ENCODE data around the gene IGF2BP3. TPM values are rescaled to one million over a fixed set of nuclear protein-coding genes. Genes with fewer than 3 reads are reported as not detected.

The IGF2BP3 gene
- total RNA-seq, 1 experiment from 2014 or later, result 63.3 TPM

GRCh38 chr7:23472556-23472955 lies 2.3 kb upstream of the IGF2BP3 start:
- no peak for DNase-seq (ENCODE audit: low read depth)

DNA sequence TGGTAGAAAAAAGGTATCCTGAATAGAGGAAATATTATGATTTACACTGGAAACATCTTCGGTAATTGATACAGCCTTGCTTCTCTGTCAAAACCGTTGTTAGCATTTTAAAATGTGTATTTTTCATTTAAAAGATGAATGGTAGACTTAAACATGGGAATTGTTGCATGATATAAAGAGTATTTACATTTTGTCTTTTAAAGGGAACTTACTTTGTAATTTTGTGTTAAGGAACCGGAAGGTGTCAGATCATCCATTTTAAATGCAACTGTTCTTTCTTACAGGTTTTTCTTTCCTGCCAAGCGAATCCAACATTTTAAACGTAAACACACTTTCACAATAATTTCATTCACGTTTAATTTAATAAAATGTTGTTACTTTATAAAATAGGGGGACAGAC lies 1.8 kb upstream of the IGF2BP3 start:
- DNase-seq (ENCODE audit: low read depth), result no peak

DNA sequence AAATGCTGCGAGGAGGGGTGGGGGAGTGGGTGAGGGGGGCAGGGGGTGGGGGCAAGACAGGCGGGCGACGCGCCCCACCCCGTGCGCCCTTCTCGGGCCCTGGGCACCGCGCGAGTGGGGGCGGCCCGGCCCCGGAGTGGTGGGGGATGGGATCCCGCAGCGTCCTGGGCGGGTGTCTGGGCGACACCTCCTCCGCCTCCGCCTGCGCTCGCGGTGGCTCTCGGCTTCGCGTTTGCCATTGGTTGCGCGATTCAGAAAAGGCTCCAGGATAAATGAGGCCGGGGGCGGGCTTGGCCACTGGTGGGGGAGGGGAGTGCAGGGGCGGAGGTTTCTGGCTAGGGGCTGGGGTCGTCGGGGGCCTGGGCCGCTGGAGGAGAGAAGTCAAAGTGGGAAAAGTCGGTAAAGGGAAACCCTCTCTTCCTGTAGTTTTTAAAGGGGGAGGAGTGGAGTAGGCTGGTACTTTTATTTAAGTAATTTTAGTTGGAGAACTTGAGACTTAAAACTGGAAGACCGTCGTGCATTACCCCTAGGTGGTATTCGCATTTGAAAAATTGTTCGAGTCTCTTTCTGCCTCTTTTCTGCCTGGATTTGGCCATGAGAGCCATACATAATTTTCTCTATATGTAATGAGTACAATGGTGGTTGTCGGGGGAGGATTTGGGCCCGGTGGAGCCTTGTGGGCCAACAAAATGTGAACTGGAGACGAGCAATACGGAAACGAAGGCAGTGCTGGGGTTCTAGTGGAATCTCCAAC lies 992 bp upstream of the IGF2BP3 start:
- DNase-seq (ENCODE audit: low read depth), result peak; percentile 78

GRCh38 chr7:23469961-23470250 lies 385 bp downstream of the IGF2BP3 start:
- no peak for DNase-seq (ENCODE audit: low read depth)

GRCh38 chr7:23469150-23469960 lies 936 bp downstream of the IGF2BP3 start:
- DNase-seq (ENCODE audit: low read depth), result peak; percentile 47

GRCh38 chr7:23468526-23469149 lies 1.7 kb downstream of the IGF2BP3 start:
- DNase-seq (ENCODE audit: low read depth), result peak; percentile 15

GRCh38 chr7:23467806-23468525 lies 2.3 kb downstream of the IGF2BP3 start:
- DNase-seq (ENCODE audit: low read depth), result peak; percentile 74

DNA sequence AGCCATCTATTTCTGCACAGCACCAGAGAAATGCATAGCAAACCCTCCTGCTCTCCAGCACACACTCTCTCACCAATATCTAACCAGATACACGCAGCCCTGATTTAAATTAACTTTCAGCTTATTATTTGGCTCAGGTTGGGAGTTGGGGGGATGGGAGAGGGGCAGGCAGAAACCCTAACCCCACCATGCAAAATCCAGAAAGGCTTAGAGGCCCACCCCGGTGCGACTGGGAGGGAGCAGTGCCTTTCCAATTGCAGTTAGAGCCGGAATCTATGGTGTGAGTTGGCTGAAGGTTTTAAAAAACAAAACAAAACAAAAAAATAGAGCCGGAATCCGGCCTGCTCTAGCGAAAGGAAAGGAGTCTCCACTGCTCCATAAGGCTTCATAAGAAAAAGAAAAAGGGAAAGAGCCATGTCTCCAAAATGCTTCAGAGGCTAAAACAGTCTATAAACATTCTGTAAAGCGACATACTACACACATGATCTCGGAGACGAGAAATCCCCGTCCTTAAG lies 2.9 kb downstream of the IGF2BP3 start:
- DNase-seq (ENCODE audit: low read depth), result no peak

- DNase-seq (ENCODE audit: low read depth), result peak; percentile 82
Measured at GRCh38 chr7:23462846-23463245, 7.4 kb downstream of the IGF2BP3 start.

DNA sequence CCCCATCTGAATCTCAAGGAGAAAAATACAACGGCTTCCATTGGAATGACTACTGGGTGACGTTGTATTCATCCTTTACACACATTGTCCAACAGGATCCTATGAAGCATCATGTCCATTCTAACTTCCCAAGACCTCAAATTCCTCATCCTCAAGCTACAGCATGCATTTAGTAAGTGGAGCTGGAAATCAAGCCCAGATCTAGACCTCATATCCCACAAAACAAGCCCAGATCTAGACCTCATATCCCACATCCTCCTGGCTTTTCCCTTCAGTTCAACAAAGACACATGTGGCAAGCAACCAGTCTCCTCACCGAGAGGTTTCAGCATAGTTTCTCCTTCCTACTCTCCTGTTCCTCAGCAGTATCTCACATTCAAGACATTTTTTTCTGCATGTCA lies 12.2 kb downstream of the IGF2BP3 start:
- peak; percentile 15 for DNase-seq (ENCODE audit: low read depth)

GRCh38 chr7:23456093-23456492 lies 14.2 kb downstream of the IGF2BP3 start:
- DNase-seq (ENCODE audit: low read depth), result no peak

DNA sequence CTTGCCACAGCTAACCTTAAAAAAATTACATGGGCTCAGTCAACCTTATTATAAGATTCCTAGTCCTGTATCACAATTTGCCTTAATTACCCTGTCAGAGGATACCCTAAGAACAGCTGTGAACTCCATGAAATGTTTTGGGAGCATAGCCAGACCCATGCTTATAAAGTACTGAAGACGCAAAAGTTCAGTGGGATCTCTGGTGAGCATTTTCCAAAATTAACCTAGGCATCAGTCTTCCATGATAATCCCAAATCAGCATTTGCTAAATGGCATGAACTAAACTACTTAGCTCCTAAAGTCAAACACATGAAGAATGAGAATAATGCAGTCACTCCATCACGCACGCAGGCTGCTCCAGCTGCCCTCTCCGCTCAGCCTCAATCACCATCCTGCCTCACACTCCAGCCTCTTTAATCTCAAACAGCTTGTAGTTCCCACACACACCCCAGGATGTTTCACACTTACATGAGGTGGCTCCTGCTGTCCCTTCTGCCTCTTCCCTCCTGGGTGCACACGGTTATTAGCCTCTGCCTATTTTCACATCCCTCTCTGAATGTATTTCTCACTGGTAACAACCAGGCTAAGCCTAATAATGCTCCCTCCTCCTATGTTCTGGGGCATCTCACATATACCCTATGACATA lies 15.3 kb downstream of the IGF2BP3 start:
- DNase-seq (ENCODE audit: low read depth), result peak; percentile 17

- no peak for DNase-seq (ENCODE audit: low read depth)
Measured at GRCh38 chr7:23450518-23450917, 19.8 kb downstream of the IGF2BP3 start.

GRCh38 chr7:23449941-23450340 lies 20.4 kb downstream of the IGF2BP3 start:
- DNase-seq (ENCODE audit: low read depth), result no peak

GRCh38 chr7:23445326-23445725 lies 25.0 kb downstream of the IGF2BP3 start:
- no peak for DNase-seq (ENCODE audit: low read depth)

DNA sequence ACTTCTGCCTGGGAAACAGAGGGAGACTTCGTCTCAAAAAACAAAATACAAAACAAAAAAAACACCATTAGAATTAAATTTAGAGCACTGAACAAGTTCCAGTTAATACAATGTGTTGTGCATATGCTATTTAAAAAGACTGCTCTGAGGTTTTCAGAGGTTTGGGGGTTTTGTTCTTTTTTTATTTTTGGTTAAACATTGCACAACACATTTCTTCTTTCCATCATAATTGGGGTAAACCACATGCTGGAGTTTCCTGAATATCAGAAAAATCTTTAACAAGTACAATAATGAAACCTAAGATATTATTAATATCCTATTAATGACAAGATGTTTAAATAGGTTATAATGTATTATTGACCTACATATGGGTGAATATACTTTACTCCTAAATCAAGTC lies 26.3 kb downstream of the IGF2BP3 start:
- no peak for DNase-seq (ENCODE audit: low read depth)

- DNase-seq (ENCODE audit: low read depth), result no peak
Measured at GRCh38 chr7:23438171-23438570, 32.1 kb downstream of the IGF2BP3 start.

- no peak for DNase-seq (ENCODE audit: low read depth)
Measured at GRCh38 chr7:23434147-23434917, 36.0 kb downstream of the IGF2BP3 start.

DNA sequence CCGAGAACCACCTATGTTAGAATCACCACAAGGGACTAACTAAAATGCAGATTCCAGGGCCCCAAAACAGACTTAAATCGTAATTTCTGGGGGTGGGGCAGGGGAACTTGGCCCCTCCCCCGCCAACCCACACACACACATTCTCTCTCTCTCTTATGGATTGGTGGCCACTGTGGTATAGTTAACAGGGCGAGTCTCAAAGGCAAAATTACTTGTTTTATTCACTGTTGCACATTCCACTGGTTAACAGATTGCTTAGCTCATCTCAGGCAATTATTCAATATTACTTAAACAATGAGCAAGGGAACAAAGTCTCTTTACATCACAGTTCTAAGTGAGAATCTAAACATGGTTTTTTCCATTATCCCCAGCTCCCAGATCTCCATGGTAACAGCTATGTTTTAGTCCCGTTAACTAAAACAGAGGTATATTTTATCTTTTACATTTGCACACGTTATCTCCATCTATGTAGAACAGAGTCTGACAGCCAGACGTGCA lies 38.5 kb downstream of the IGF2BP3 start:
- DNase-seq (ENCODE audit: low read depth), result no peak

DNA sequence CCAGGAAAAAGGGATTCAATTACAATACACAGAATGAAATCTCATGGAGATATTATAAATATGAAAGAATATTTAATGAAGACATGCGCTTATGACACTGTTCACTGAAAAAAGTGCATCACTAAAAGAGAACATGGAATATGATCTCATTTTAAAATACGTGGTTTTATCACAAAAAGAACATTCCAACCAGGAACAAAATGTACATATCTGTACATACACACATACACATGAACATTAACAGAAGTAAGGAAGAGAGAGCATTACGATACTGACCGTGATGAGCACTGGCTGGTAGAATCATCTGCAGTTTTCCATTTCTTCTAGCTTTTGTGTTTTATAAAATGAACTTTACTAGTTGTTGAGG lies 39.4 kb downstream of the IGF2BP3 start:
- no peak for DNase-seq (ENCODE audit: low read depth)

All from LHCN-M2 (cell line).